Measurements from ENCODE around the gene PPM1H. TPM values are rescaled to one million over a fixed set of nuclear protein-coding genes. Genes with fewer than 3 reads are reported as not detected.

PPM1H gene
- total and polyA plus RNA-seq, 7 donors = 0.92 to 4.3 (median 3.0) TPM

DNA sequence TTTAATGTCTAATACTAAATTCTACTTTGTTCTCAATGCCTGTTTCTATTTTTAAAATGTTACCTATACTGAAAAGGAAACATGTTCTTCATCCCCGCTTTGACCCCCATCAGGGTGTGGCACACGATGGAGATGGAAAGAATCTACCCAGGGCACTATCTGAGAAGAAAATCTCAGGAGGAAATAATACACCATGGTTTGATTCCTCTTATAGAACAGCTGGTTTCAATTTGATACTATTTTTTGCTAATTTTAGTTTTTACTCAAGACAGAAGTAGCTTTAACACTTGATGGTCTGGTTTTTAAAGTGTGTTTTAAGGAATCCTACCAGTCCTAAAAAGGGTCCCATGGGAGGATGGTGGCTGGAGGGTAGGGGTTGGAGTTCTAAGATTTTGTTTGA, 56.7 kb downstream of the PPM1H start:
- 59 to 88% methylated on average over 2 of the region's 2 CpGs for WGBS, 2 donors
- DNase-seq = no peak
- intact Hi-C loops (cut with DNase I) = no loop called here
- H3K4me3 ChIP-seq = no peak overlapping the region
- H3K27ac ChIP-seq = no peak overlapping the region
- H3K4me1 ChIP-seq = no peaks in the 10 kb centered on the region
- TF ChIP-seq EP300 (IDR thresholded peaks at IDR 0.05) (no peak), POLR2A (IDR thresholded peaks at IDR 0.05) (no peak), POLR2AphosphoS5 (IDR thresholded peaks at IDR 0.05) (no peak)
- TF ChIP-seq, protein P1, sequence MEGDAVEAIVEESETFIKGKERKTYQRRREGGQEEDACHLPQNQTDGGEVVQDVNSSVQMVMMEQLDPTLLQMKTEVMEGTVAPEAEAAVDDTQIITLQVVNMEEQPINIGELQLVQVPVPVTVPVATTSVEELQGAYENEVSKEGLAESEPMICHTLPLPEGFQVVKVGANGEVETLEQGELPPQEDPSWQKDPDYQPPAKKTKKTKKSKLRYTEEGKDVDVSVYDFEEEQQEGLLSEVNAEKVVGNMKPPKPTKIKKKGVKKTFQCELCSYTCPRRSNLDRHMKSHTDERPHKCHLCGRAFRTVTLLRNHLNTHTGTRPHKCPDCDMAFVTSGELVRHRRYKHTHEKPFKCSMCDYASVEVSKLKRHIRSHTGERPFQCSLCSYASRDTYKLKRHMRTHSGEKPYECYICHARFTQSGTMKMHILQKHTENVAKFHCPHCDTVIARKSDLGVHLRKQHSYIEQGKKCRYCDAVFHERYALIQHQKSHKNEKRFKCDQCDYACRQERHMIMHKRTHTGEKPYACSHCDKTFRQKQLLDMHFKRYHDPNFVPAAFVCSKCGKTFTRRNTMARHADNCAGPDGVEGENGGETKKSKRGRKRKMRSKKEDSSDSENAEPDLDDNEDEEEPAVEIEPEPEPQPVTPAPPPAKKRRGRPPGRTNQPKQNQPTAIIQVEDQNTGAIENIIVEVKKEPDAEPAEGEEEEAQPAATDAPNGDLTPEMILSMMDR (IDR thresholded peaks at IDR 0.05) = no peak
- H3K27me3 ChIP-seq = no peaks in the 10 kb centered on the region
- no peaks in the 10 kb centered on the region for H3K36me3 ChIP-seq
- H3K9me3 ChIP-seq = no peaks in the 10 kb centered on the region

DNA sequence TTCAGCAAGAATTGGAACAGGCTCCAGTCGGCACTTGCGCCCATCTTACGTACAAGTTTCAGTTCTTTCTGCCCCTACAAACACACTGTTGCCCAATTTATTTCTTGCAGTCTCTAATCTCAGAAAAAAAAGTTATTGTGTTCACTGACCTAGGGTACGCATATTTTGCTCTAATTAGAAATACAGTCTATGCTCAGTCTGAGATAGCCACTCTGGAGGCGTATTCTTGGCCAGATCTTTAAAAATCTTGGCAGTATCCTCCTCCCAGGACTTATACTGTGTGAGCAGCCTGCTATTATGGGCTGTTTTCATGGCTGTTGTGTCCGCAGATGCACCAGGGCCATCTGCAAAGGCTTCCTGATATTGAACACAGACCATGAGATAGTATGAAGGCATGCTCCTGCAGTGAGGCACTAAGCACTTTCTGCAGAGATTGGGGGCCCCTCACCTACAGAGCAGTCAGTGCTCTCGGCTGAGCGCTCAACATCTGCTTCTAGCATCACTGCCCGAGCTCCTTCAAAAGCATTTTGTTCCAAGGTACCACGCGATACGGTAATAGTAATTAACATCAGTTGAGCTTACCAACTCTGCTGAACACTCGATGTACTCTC, 57.9 kb downstream of the PPM1H start:
- Histone ChIP-seq H3K4me3 (no peak overlapping the region), H3K9me3 (no peaks in the 10 kb centered on the region), H3K27me3 (no peaks in the 10 kb centered on the region), H3K36me3 (no peaks in the 10 kb centered on the region), H3K27ac (no peak overlapping the region), H3K4me1 (no peaks in the 10 kb centered on the region)
- intact Hi-C loops (cut with DNase I) = no loop called here
- no peak for TF ChIP-seq POLR2A (IDR thresholded peaks at IDR 0.05)
- no peak for TF ChIP-seq EP300 (IDR thresholded peaks at IDR 0.05)
- TF ChIP-seq, protein P1 (IDR thresholded peaks at IDR 0.05) = no peak
- no peak for TF ChIP-seq POLR2AphosphoS5 (IDR thresholded peaks at IDR 0.05)
- DNase-seq = no peak
- WGBS, 2 donors = 95 to 96% methylated on average over 13 of the region's 13 CpGs

DNA sequence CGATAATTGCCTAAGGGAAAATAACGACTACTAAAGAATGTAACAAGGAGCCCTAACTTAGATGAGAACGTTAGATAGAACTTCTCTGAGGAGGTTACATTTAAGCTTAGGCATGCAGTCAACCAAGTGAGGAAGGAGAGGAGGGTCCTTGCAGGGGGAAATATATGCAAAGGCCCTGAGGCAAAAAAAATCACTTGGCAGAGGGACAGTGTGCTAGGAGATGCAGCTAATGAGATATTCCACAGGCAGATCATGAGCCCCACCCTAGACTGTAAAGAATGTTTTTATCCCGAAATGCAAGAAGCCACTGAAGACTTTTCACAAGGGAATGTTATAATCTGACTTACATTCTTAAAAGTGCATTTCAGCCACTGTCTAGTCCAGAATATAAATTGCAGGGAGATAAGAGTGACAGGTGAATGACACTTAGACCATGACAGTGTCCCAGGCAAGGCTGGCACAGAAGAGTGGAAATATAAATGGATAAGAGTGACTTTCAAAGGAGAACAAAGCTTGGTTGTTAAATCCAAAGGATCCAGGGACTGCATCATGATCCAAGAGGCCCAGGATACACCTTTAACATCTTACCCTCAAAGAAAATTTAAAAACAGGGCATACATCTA, 61.0 kb downstream of the PPM1H start:
- Histone ChIP-seq H3K9me3 (no peaks in the 10 kb centered on the region), H3K36me3 (no peaks in the 10 kb centered on the region), H3K4me1 (no peaks in the 10 kb centered on the region), H3K27ac (no peak overlapping the region), H3K4me3 (no peak overlapping the region), H3K27me3 (no peaks in the 10 kb centered on the region)
- WGBS, 2 donors = 69 to 81% methylated on average over 4 of the region's 4 CpGs
- intact Hi-C loops (cut with DNase I) = no loop called here
- no peak for DNase-seq
- TF ChIP-seq, protein P1 (IDR thresholded peaks at IDR 0.05) = no peak
- TF ChIP-seq EP300 (IDR thresholded peaks at IDR 0.05) (no peak), POLR2AphosphoS5 (IDR thresholded peaks at IDR 0.05) (no peak), POLR2A (IDR thresholded peaks at IDR 0.05) (no peak)

DNA sequence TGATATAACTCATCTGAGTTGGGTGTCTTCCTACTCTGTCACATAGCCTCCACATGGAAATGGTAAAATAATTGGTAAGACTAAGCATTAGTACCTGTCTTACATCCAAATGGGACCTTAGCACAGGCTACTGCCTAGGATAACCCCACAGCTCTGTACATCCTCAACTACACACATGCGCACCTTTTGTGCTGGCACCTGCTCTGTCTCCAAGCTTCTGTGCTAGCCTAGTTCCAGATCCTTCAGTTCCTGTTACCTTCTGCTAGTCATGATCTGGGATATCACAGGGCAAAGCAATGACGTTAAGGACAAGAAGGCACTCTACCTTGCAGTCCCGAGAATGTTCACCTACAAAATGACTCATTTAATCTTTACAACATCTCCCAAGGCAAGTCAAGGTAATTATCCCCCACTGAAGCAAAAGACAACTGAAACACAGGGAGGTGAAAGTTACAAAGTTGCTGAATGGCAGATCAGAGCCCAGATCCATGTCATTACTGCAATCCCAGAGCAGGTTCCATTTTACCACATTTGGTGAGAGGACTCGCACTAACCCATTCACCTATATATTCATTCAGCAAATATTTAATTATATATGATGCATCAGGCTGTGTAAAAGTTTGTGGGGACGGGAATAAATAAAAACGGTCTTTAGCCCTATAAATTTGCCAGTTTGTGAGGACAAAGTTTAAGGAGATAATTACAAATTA, 61.7 kb downstream of the PPM1H start:
- H3K27ac ChIP-seq = no peak overlapping the region
- H3K9me3 ChIP-seq = no peaks in the 10 kb centered on the region
- no peak overlapping the region for H3K4me3 ChIP-seq
- no peaks in the 10 kb centered on the region for H3K4me1 ChIP-seq
- no peak for DNase-seq
- no peak for TF ChIP-seq POLR2A (IDR thresholded peaks at IDR 0.05)
- no peak for TF ChIP-seq EP300 (IDR thresholded peaks at IDR 0.05)
- TF ChIP-seq, protein P1 (IDR thresholded peaks at IDR 0.05) = no peak
- TF ChIP-seq POLR2AphosphoS5 (IDR thresholded peaks at IDR 0.05) = no peak
- intact Hi-C loops (cut with DNase I) = no loop called here
- WGBS, 2 donors = 59 to 82% methylated on average over 6 of the region's 6 CpGs
- H3K27me3 ChIP-seq = no peaks in the 10 kb centered on the region
- H3K36me3 ChIP-seq = no peaks in the 10 kb centered on the region

Measured in sigmoid colon (tissue), 7 donors.